IPS-15b (cell line): ENCODE results near the gene DPT.

Source experiments
- H3K27me3 ChIP-seq: one replicate; pipeline ENCODE4 v1.6.1; 2013; ENCODE audit warnings: low read length; ENCODE audit not compliant: control insufficient read depth, insufficient read depth
- H3K36me3 ChIP-seq: one replicate; pipeline ENCODE4 v1.6.1; 2013; ENCODE audit warnings: low read length; ENCODE audit not compliant: control insufficient read depth, insufficient read depth
- H3K4me1 ChIP-seq: one replicate; pipeline ENCODE4 v1.6.1; 2013; ENCODE audit warnings: mild to moderate bottlenecking, low read length; ENCODE audit not compliant: control insufficient read depth, insufficient read depth
- H3K4me3 ChIP-seq: one replicate; pipeline ENCODE4 v1.5.1; 2013; ENCODE audit warnings: low read depth, low read length
- H3K9ac ChIP-seq: one replicate; pipeline ENCODE4 v1.6.1; 2013; ENCODE audit warnings: low read depth, mild to moderate bottlenecking, low read length
- H3K9me3 ChIP-seq: one replicate; pipeline ENCODE4 v1.6.1; 2013; ENCODE audit warnings: mild to moderate bottlenecking, low read length; ENCODE audit not compliant: control insufficient read depth, insufficient read depth

DPT gene

DNA sequence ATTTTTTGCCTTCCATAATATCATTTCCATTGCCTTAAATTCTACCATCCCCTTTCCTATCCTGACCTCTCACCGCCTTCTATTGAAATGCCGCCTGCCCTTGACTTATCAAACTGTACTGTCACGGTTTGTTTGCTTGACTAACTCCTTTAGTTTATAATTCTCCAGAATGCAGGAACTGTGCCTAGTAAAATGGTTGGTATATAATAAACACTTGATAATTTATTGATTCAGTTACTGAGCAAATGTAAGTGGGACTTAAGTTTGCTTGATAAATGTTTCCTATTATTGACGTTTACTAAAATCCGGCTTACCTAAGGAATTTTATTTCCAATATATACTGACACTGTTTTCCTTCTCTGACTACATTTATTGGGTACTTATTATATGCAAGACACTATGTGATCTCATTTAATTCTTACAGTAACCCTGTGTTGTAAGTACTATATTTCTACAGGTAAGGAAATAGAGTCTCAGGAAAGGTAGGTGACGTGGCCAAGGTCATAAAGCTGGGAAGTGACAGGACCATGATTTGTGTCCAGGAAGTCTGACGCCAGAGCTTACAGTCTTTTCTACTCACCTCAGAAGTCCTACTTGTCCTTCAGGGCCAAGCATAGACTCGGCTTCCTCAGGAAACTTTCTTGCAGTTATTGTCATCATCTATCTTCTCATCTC, 35.7 kb downstream of the DPT start:
- Histone ChIP-seq H3K4me1 (no peaks in the 10 kb centered on the region), H3K4me3 (no peak overlapping the region), H3K36me3 (no peaks in the 10 kb centered on the region)

DNA sequence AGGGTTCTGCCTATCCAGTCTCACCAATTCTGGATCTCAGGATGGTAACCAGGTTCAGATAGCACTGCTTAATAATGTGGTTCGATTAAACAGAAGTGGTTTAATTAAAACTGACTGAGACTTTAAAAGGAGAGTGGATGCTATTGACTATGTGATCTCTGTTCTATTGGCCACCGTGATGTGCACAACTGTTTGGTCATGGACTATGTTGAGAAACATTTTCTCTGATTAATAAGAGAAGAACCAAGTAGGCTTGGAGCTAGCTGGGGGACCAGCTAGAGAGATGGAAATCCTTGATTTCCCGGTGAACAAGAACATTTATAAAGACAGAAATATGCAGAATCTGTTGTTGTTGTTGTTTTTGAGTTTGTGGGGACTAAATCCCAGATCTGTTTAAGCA, 36.5 kb downstream of the DPT start:
- Histone ChIP-seq H3K4me1 (no peaks in the 10 kb centered on the region), H3K27me3 (no peaks in the 10 kb centered on the region), H3K9ac (no peak overlapping the region)

More for the DNA sequence above, 35.7 kb downstream of the DPT start:
- H3K27me3 ChIP-seq, result no peaks in the 10 kb centered on the region
- H3K9me3 ChIP-seq, result no peaks in the 10 kb centered on the region
- no peak overlapping the region for H3K9ac ChIP-seq

DNA sequence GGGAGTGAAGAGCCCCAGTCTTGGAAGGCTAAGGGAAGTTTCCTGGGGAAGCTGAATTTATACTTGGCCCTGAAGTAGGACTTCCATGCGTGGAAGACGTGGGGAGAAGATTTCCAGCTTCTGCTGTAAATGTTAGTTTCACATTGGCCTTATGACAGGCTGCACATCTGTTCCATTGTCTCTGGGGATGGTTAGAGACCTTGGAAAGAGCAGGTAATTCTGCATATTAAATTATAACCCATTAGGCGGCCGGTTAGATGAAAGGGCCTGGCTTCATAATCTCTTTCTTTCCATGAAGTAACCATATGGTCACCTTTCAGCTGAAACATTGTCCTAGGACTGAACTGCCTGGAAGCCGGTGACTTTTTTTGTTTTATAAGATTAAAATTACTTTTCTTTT, 37.5 kb downstream of the DPT start:
- Histone ChIP-seq H3K9ac (no peak overlapping the region), H3K27me3 (no peaks in the 10 kb centered on the region), H3K4me3 (no peak overlapping the region), H3K9me3 (no peaks in the 10 kb centered on the region), H3K36me3 (no peaks in the 10 kb centered on the region), H3K4me1 (no peaks in the 10 kb centered on the region)

More for the DNA sequence above, 36.5 kb downstream of the DPT start:
- Histone ChIP-seq H3K36me3 (no peaks in the 10 kb centered on the region), H3K4me3 (no peak overlapping the region), H3K9me3 (no peaks in the 10 kb centered on the region)

DNA sequence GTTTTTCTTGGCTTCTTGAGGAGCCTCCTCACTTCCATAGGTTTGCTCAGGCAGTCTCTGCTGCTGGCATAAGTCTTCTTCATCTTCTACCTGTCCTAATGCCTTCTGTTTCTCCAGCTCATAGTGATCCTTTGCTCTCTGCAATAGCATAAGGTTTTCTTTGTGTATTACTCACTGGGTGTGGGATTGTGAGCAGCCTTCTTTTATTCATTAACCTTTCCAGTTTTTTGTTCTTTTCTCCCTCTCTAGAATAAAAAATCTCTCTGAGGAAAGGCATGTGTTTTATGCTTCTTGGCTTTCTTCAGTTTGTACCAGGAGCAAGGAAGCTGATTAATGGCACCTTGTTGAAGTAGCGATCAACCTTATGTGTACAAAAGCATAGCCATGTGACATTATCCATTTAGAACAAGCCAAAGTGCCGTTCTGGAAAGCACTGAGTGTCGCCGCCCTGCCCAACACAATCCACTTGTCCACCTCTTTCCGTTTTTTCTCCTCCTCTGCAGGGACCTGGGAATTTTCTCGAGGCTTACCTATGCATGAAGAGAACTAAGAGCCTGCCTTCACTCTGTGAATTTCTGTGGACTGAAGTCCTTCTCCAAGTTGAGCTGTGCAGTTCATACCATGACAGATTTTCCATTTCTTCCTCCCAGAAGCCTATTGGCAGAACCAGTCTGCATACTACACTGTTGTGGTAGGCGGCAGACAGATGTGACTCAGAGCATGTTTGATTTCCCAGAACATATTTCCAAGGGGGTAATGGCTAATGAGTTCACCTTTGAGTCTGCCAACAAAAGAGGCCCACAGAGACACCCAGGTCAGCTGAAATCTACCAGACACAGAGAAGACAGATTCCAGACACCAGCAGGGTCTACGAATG, 39.0 kb downstream of the DPT start:
- H3K4me3 ChIP-seq, result no peak overlapping the region
- no peaks in the 10 kb centered on the region for H3K36me3 ChIP-seq
- H3K27me3 ChIP-seq, result no peaks in the 10 kb centered on the region
- no peaks in the 10 kb centered on the region for H3K4me1 ChIP-seq
- H3K9ac ChIP-seq, result no peak overlapping the region
- no peaks in the 10 kb centered on the region for H3K9me3 ChIP-seq

- Histone ChIP-seq H3K36me3 (no peaks in the 10 kb centered on the region), H3K9me3 (no peaks in the 10 kb centered on the region), H3K9ac (no peak overlapping the region), H3K4me1 (no peaks in the 10 kb centered on the region), H3K27me3 (no peaks in the 10 kb centered on the region), H3K4me3 (no peak overlapping the region)
Observed at GRCh38 chr1:168689327-168689657, 39.7 kb downstream of the DPT start.

- Histone ChIP-seq H3K4me1 (no peaks in the 10 kb centered on the region), H3K36me3 (no peaks in the 10 kb centered on the region), H3K9me3 (no peaks in the 10 kb centered on the region), H3K4me3 (no peak overlapping the region), H3K9ac (no peak overlapping the region), H3K27me3 (no peaks in the 10 kb centered on the region)
Observed at GRCh38 chr1:168688644-168689326, 40.2 kb downstream of the DPT start.

DNA sequence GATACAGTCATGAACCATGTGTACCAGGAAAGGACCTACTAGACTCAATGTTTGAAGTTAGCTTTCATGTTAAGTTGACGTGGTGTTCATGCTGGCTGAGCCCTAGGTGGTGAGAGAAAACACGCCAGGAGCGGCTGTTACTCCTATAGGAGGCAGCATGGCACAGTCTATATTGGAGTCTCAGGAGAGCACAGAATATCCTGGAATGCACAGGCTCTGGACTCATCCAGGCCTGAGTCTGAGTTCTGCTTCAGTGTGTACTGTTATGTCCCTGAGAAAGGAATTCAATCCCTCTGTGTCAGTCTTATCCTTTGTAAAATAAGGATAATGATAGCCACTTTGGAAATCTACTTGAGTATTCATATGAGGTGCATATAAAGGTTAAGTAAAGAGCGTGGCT, 41.2 kb downstream of the DPT start:
- no peak overlapping the region for H3K9ac ChIP-seq
- no peak overlapping the region for H3K4me3 ChIP-seq
- H3K36me3 ChIP-seq, result no peaks in the 10 kb centered on the region
- H3K27me3 ChIP-seq, result no peaks in the 10 kb centered on the region
- H3K4me1 ChIP-seq, result no peaks in the 10 kb centered on the region
- H3K9me3 ChIP-seq, result no peaks in the 10 kb centered on the region

DNA sequence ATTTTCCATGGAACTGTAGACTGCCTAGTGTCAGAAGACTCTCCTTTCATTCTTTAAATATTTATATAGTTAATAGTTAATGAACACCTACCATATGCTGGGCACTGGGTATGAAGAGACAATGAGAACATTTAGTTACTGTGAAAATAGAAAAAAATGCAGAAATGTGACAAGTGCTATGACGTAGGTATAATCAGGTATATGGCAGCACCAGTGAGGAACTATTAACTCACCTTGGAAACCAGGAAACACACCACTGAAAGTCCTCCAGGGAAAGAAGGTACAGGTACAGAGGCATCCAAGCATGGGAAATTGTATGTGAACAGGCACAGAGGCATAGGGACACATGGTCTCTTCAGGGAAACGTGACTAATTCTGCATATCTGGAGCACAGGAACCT, 42.3 kb downstream of the DPT start:
- H3K27me3 ChIP-seq, result no peaks in the 10 kb centered on the region
- H3K36me3 ChIP-seq, result no peaks in the 10 kb centered on the region
- H3K9ac ChIP-seq, result no peak overlapping the region
- H3K4me3 ChIP-seq, result no peak overlapping the region
- no peaks in the 10 kb centered on the region for H3K9me3 ChIP-seq
- no peaks in the 10 kb centered on the region for H3K4me1 ChIP-seq

DNA sequence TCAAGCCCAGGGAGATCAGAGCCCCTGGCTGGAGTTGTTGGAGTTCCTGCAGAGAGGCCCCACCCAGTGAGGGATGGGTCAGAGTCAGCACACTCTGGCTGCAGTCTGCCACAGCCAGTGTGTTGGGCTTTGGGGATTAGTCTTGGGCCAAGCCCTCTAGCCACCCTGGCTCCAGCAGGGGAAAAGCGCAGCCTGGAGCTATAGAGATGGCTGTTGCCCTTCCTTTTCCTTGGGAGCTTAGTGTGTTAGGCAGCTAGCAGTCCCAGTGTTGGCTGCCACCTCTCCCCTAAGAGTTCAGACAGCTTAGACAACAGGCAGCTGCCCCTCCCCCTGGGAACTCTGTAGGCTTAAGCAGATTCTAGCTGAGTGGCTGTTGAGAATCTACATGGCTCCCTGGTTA, 45.1 kb downstream of the DPT start:
- H3K9me3 ChIP-seq, result no peaks in the 10 kb centered on the region
- H3K4me3 ChIP-seq, result no peak overlapping the region
- no peaks in the 10 kb centered on the region for H3K36me3 ChIP-seq
- H3K27me3 ChIP-seq, result no peaks in the 10 kb centered on the region
- no peak overlapping the region for H3K9ac ChIP-seq
- no peaks in the 10 kb centered on the region for H3K4me1 ChIP-seq

GRCh38 chr1:168676861-168677260, 52.1 kb downstream of the DPT start:
- Histone ChIP-seq H3K4me1 (no peaks in the 10 kb centered on the region), H3K27me3 (no peaks in the 10 kb centered on the region), H3K36me3 (no peaks in the 10 kb centered on the region), H3K9me3 (no peaks in the 10 kb centered on the region), H3K9ac (no peak overlapping the region), H3K4me3 (no peak overlapping the region)

DNA sequence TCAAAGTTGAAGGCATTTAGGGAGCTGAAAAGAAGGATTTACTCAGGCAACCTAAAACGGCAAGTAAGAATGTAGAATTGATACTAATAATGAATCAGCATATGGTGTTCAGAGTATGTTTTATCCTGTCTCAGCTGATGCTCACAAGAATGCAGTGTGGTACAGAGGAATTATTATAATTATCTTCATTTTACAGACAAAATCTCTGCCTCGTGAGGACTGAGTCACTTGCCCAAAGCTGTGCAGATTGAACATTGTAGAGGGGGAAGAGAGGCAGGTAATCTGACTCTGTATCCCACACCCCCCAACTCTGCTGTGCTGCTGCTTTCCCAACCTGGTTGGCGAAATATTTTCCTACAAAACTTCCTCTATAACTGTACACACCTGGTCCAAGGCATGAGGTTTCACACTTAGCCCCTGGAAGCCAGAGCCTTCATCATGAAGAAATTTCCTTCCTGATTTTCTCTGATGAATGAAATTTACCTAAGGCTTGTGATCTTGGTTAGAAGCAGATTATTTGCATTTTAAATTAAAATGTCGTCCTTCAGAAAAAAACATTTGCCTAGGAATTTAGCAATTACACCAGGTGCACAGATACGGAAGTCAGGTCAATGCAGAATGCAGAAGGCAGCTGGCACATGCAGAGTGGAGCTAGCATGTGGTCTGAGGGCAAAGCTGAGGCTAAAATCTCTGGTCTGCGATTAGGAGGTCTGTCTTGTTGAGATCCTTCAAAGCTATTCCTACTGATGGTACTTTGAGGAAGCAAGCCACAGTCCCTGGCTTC, 52.8 kb downstream of the DPT start:
- Histone ChIP-seq H3K4me1 (no peaks in the 10 kb centered on the region), H3K4me3 (no peak overlapping the region)

More for the DNA sequence above, 52.8 kb downstream of the DPT start:
- Histone ChIP-seq H3K36me3 (no peaks in the 10 kb centered on the region), H3K27me3 (no peaks in the 10 kb centered on the region), H3K9ac (no peak overlapping the region), H3K9me3 (no peaks in the 10 kb centered on the region)
